Stimulated activated CD8-positive, alpha-beta memory T cell treated with anti-CD3 and anti-CD28 coated beads, Interleukin-12 subunit alpha, Interleukin-12 subunit beta, amount 100 ng/mL, for 24 hours (primary cell): ENCODE measurements around the gene PRDM16.

Experiments
- DNase-seq: peaks from one replicate; pipeline ENCODE4 v3.0.0-alpha.2; 2020; ENCODE audit errors: extremely low read depth

PRDM16 gene

GRCh38 chr1:3069491-3070308, 697 bp downstream of the PRDM16 start:
- DNase-seq = no peak

GRCh38 chr1:3070309-3070643, 1.3 kb downstream of the PRDM16 start:
- DNase-seq = no peak

GRCh38 chr1:3070644-3071564, 1.9 kb downstream of the PRDM16 start:
- DNase-seq = no peak

GRCh38 chr1:3071565-3072390, 2.8 kb downstream of the PRDM16 start:
- no peak for DNase-seq

GRCh38 chr1:3072391-3073185, 3.6 kb downstream of the PRDM16 start:
- no peak for DNase-seq

- no peak for DNase-seq
Observed at GRCh38 chr1:3073186-3073488, 4.1 kb downstream of the PRDM16 start.

- DNase-seq = no peak
Observed at GRCh38 chr1:3073489-3074296, 4.7 kb downstream of the PRDM16 start.

GRCh38 chr1:3074297-3074741, 5.3 kb downstream of the PRDM16 start:
- no peak for DNase-seq

GRCh38 chr1:3074800-3075199, 5.8 kb downstream of the PRDM16 start:
- DNase-seq = no peak

GRCh38 chr1:3075666-3076362, 6.8 kb downstream of the PRDM16 start:
- DNase-seq = no peak

- DNase-seq = no peak
Observed at GRCh38 chr1:3076363-3076740, 7.3 kb downstream of the PRDM16 start.

- DNase-seq = no peak
Observed at GRCh38 chr1:3077081-3077480, 8.1 kb downstream of the PRDM16 start.

GRCh38 chr1:3077561-3077960, 8.6 kb downstream of the PRDM16 start:
- DNase-seq = no peak

GRCh38 chr1:3078430-3078861, 9.4 kb downstream of the PRDM16 start:
- no peak for DNase-seq

GRCh38 chr1:3078871-3079270, 9.9 kb downstream of the PRDM16 start:
- no peak for DNase-seq

GRCh38 chr1:3079381-3080052, 10.5 kb downstream of the PRDM16 start:
- DNase-seq = no peak

- no peak for DNase-seq
Observed at GRCh38 chr1:3080053-3080955, 11.3 kb downstream of the PRDM16 start.

- no peak for DNase-seq
Observed at GRCh38 chr1:3081171-3081683, 12.2 kb downstream of the PRDM16 start.
